ENCODE data around the gene USP4. TPM values are rescaled to one million over a fixed set of nuclear protein-coding genes. Genes with fewer than 3 reads are reported as not detected.

The USP4 gene
- total and polyA plus RNA-seq, 2 of the 13 experiments (the other 11 are each of a cell fraction or from before 2014, with no cell fraction given): 9.2 to 20.8 TPM

- TF ChIP-seq ZBTB43 (CRISPR knock-in tag; conservative IDR thresholded peaks at IDR 0.05): peak; percentile 74
- peak; percentile 97 for TF ChIP-seq TARDBP (CRISPR knock-in tag; IDR thresholded peaks at IDR 0.05)
- TF ChIP-seq SNAPC5 (CRISPR knock-in tag; IDR thresholded peaks at IDR 0.05; ENCODE audit: borderline replicate concordance): peak; percentile 37; the same call in 1 of the 2 replicates
- TF ChIP-seq ZNF772 (CRISPR knock-in tag; IDR thresholded peaks at IDR 0.05): peak; percentile 95
- TF ChIP-seq NCOA5 (CRISPR knock-in tag; IDR thresholded peaks at IDR 0.05): no peak
- peak; percentile 93; the same call in 1 of the 2 replicates for TF ChIP-seq ZFP1 (CRISPR knock-in tag; IDR thresholded peaks at IDR 0.05)
- TF ChIP-seq THAP7 (CRISPR knock-in tag; IDR thresholded peaks at IDR 0.05): peak; percentile 73; the same call in 1 of the 2 replicates
- peak; percentile 97 for TF ChIP-seq MXD4 (CRISPR knock-in tag; IDR thresholded peaks at IDR 0.05)
- no peak for TF ChIP-seq ZBTB40 (IDR thresholded peaks at IDR 0.05)
- TF ChIP-seq ZBTB40 (CRISPR knock-in tag; IDR thresholded peaks at IDR 0.05): peak; percentile 82
- no peak for TF ChIP-seq NONO (IDR thresholded peaks at IDR 0.05)
- TF ChIP-seq NONO (CRISPR knock-in tag; conservative IDR thresholded peaks at IDR 0.05): peak; percentile 75
- TF ChIP-seq SRY (CRISPR knock-in tag; IDR thresholded peaks at IDR 0.05): no peak
- no peak; the same call in 1 of the 2 replicates for TF ChIP-seq ZKSCAN5 (CRISPR knock-in tag; IDR thresholded peaks at IDR 0.05)
- TF ChIP-seq ZSCAN20 (CRISPR knock-in tag; IDR thresholded peaks at IDR 0.05; ENCODE audit: borderline replicate concordance): 0 out of 2 replicates have a peak, but pooled peaks have one; percentile 29
- TF ChIP-seq ELF4 (CRISPR knock-in tag; IDR thresholded peaks at IDR 0.05; ENCODE audit: borderline replicate concordance): peak; percentile 97
- TF ChIP-seq GABPA (IDR thresholded peaks at IDR 0.05; ENCODE audit: low read depth, low read length): peak; percentile 67
- peak; percentile 91 for TF ChIP-seq GABPA (CRISPR knock-in tag; IDR thresholded peaks at IDR 0.05; ENCODE audit: low read depth)
- no peak for TF ChIP-seq PTBP1 (IDR thresholded peaks at IDR 0.05; ENCODE audit: low read depth, low read length, poor library complexity, severe bottlenecking)
These were observed 18.5 kb upstream of the USP4 start, which contains the start of gene GPX1 (continued) for GRCh38 chr3:49358217-49358883.

All from HepG2 (cell line).